Stimulated activated naive B cell treated with anti-CD40 and anti-IgM and Interleukin-4, amounts not matched to agents 10 μg/mL and 1 μg/mL and 100 μg/mL, for 72 hours (primary cell): ENCODE results near the gene PHOX2B.
"Not testable (repeated sequence)": the region's sequence is repeated elsewhere in the genome, so short reads cannot be mapped to it uniquely, and the experiment has no call there.

Experiments
- ATAC-seq, 2 donors: fragments of 150-1000 bp; cut with Tn5 transposase; replicated peaks; 2 replicates each; pipeline ENCODE4 v1.10.0; 2021; ENCODE audit warnings: moderate library complexity in 1 of 2
- DNase-seq: peaks from one replicate; pipeline ENCODE4 v3.0.0; 2021
- H3K27ac Mint-ChIP-seq: one replicate; pipeline ENCODE4 v1.8.0; 2022; ENCODE audit warnings: mild to moderate bottlenecking, mixed read lengths
- H3K27me3 Mint-ChIP-seq, 2 donors: one replicate each; pipeline ENCODE4 v1.8.0; 2022; ENCODE audit warnings: mixed read lengths in 2 of 2
- H3K36me3 Mint-ChIP-seq, 2 donors: one replicate each; pipeline ENCODE4 v1.8.0; 2022; ENCODE audit warnings: mixed read lengths in 2 of 2, mild to moderate bottlenecking in 1 of 2
- H3K4me1 Mint-ChIP-seq, 2 donors: one replicate each; pipeline ENCODE4 v1.8.0; 2022; ENCODE audit warnings: mixed read lengths in 2 of 2, mild to moderate bottlenecking in 1 of 2
- H3K4me3 Mint-ChIP-seq, 2 donors: one replicate each; pipeline ENCODE4 v1.8.0; 2022; ENCODE audit warnings: mild to moderate bottlenecking in 2 of 2, mixed read lengths in 2 of 2, moderate library complexity in 1 of 2
- H3K9me3 Mint-ChIP-seq, 2 donors: one replicate each; pipeline ENCODE4 v1.8.0; 2022; ENCODE audit warnings: mixed read lengths in 2 of 2, mild to moderate bottlenecking in 1 of 2

The PHOX2B gene

GRCh38 chr4:41713768-41714167, 34.8 kb downstream of the PHOX2B start:
- Mint-ChIP-seq H3K36me3 (no peaks in the 10 kb centered on the region), H3K27ac (no peak overlapping the region)

GRCh38 chr4:41712425-41712824, 36.1 kb downstream of the PHOX2B start:
- H3K27ac Mint-ChIP-seq, result no peak overlapping the region
- H3K9me3 Mint-ChIP-seq, result peaks cover 0 to 4% of the 10 kb centered on the region in 2 donors
- H3K36me3 Mint-ChIP-seq, result no peaks in the 10 kb centered on the region
- peaks cover 8 to 11% of the 10 kb centered on the region in 2 donors for H3K27me3 Mint-ChIP-seq
- DNase-seq (no peak), ATAC-seq (no peak)
- H3K4me3 Mint-ChIP-seq, result no peak overlapping the region
- no peaks in the 10 kb centered on the region for H3K4me1 Mint-ChIP-seq

More at GRCh38 chr4:41713768-41714167, 34.8 kb downstream of the PHOX2B start:
- DNase-seq, result no peak
- Mint-ChIP-seq H3K4me3 (no peak overlapping the region), H3K9me3 (peaks cover 0 to 4% of the 10 kb centered on the region in 2 donors), H3K4me1 (no peaks in the 10 kb centered on the region), H3K27me3 (peaks cover 3 to 5% of the 10 kb centered on the region in 2 donors)
- ATAC-seq, result no peak

GRCh38 chr4:41711654-41712053, 36.9 kb downstream of the PHOX2B start:
- H3K27ac Mint-ChIP-seq, H3K4me1 Mint-ChIP-seq, ATAC-seq, H3K4me3 Mint-ChIP-seq, DNase-seq, H3K36me3 Mint-ChIP-seq, H3K9me3 Mint-ChIP-seq: not testable (repeated sequence)
- H3K27me3 Mint-ChIP-seq, result peaks cover 8 to 11% of the 10 kb centered on the region in 2 donors

- ATAC-seq (no peak), DNase-seq (no peak)
- no peaks in the 10 kb centered on the region for H3K36me3 Mint-ChIP-seq
- H3K4me3 Mint-ChIP-seq, result no peak overlapping the region
- peaks cover 12 to 16% of the 10 kb centered on the region in 2 donors for H3K27me3 Mint-ChIP-seq
- no peaks in the 10 kb centered on the region for H3K4me1 Mint-ChIP-seq
- H3K9me3 Mint-ChIP-seq, result peaks cover 0 to 9% of the 10 kb centered on the region in 2 donors
- H3K27ac Mint-ChIP-seq, result no peak overlapping the region
These were observed 38.6 kb downstream of the PHOX2B start for GRCh38 chr4:41709844-41710481.

GRCh38 chr4:41703785-41704184, 44.7 kb downstream of the PHOX2B start:
- no peaks in the 10 kb centered on the region for H3K4me1 Mint-ChIP-seq
- no peak for DNase-seq
- H3K27me3 Mint-ChIP-seq, result peaks cover 9 to 31% of the 10 kb centered on the region in 2 donors
- no peak for ATAC-seq
- no peaks in the 10 kb centered on the region for H3K36me3 Mint-ChIP-seq
- no peak overlapping the region for H3K27ac Mint-ChIP-seq
- peaks cover 0 to 4% of the 10 kb centered on the region in 2 donors for H3K9me3 Mint-ChIP-seq
- H3K4me3 Mint-ChIP-seq, result no peak overlapping the region

GRCh38 chr4:41702770-41703169, 45.8 kb downstream of the PHOX2B start:
- Mint-ChIP-seq H3K9me3 (peaks cover 0 to 4% of the 10 kb centered on the region in 2 donors), H3K4me3 (no peak overlapping the region), H3K27me3 (peaks cover 5 to 33% of the 10 kb centered on the region in 2 donors), H3K36me3 (no peaks in the 10 kb centered on the region), H3K4me1 (no peaks in the 10 kb centered on the region), H3K27ac (no peak overlapping the region)
- no peak for ATAC-seq
- no peak for DNase-seq

- peaks cover 5 to 33% of the 10 kb centered on the region in 2 donors for H3K27me3 Mint-ChIP-seq
- no peak overlapping the region for H3K27ac Mint-ChIP-seq
- no peak overlapping the region for H3K4me3 Mint-ChIP-seq
- ATAC-seq (no peak), DNase-seq (no peak)
- H3K4me1 Mint-ChIP-seq, result no peaks in the 10 kb centered on the region
- peaks cover 0 to 4% of the 10 kb centered on the region in 2 donors for H3K9me3 Mint-ChIP-seq
- H3K36me3 Mint-ChIP-seq, result no peaks in the 10 kb centered on the region
These were observed 46.5 kb downstream of the PHOX2B start for GRCh38 chr4:41701983-41702382.

GRCh38 chr4:41696763-41697162, 51.8 kb downstream of the PHOX2B start:
- DNase-seq (no peak), ATAC-seq (no peak)
- Mint-ChIP-seq H3K36me3 (no peaks in the 10 kb centered on the region), H3K9me3 (no peaks in the 10 kb centered on the region), H3K4me1 (peaks cover 0 to 2% of the 10 kb centered on the region in 2 donors), H3K4me3 (no peak overlapping the region), H3K27me3 (peaks cover 7 to 27% of the 10 kb centered on the region in 2 donors), H3K27ac (no peak overlapping the region)

- Mint-ChIP-seq H3K36me3 (no peaks in the 10 kb centered on the region), H3K9me3 (no peaks in the 10 kb centered on the region), H3K27ac (no peak overlapping the region), H3K4me1 (peaks cover 0 to 2% of the 10 kb centered on the region in 2 donors), H3K27me3 (peaks cover 7 to 23% of the 10 kb centered on the region in 2 donors), H3K4me3 (no peak overlapping the region)
- DNase-seq (no peak), ATAC-seq (no peak)
These were observed 52.4 kb downstream of the PHOX2B start for GRCh38 chr4:41696131-41696530.
